CD14-positive monocyte (primary cell): ENCODE data around the gene SASS6. TPM values are rescaled to one million over a fixed set of nuclear protein-coding genes. Genes with fewer than 3 reads are reported as not detected.

Experiments
- DNase-seq, 3 donors: peaks; one replicate each; pipeline ENCODE4 v3.0.0-alpha.2; 2011 to 2022
- H2AFZ ChIP-seq: 2 replicates; pipeline ENCODE4 v1.6.0; 2012; ENCODE audit warnings: mild to moderate bottlenecking, low read depth, low read length, inconsistent platforms; ENCODE audit not compliant: insufficient read depth, poor library complexity, severe bottlenecking
- H3K27ac ChIP-seq, 2 donors: 1 replicate in 1 of 2; 2 replicates in 1 of 2; pipeline ENCODE4 v1.5.1; 2012 to 2013; ENCODE audit warnings: low read length in 2 of 2, control low read depth in 1 of 2, inconsistent platforms in 1 of 2, low read depth in 1 of 2, mild to moderate bottlenecking in 1 of 2
- H3K27me3 ChIP-seq, 2 donors: one replicate each; pipeline versions ENCODE4 v1.6.0 to v1.6.1; 2011 to 2013; ENCODE audit warnings: low read length in 2 of 2; ENCODE audit not compliant: control insufficient read depth in 2 of 2, insufficient read depth in 2 of 2
- H3K36me3 ChIP-seq, 2 donors: replicated peaks in 1 of 2; 1 replicate in 1 of 2; 2 replicates in 1 of 2; pipeline versions ENCODE4 v1.5.1 to v1.6.1; 2012 to 2013; ENCODE audit warnings: low read length in 2 of 2, control low read depth in 1 of 2, inconsistent platforms in 1 of 2, mild to moderate bottlenecking in 1 of 2; ENCODE audit not compliant: insufficient read depth in 2 of 2, control insufficient read depth in 1 of 2
- H3K4me1 ChIP-seq, 2 donors: 1 replicate in 1 of 2; 2 replicates in 1 of 2; pipeline versions ENCODE4 v1.5.1 to v1.6.1; 2012 to 2013; ENCODE audit warnings: low read length in 2 of 2, control low read depth in 1 of 2, inconsistent platforms in 1 of 2, mild to moderate bottlenecking in 1 of 2, moderate library complexity in 1 of 2; ENCODE audit not compliant: insufficient read depth in 2 of 2, control insufficient read depth in 1 of 2
- H3K4me2 ChIP-seq: replicated peaks from 2 replicates; pipeline ENCODE3; 2012; ENCODE audit warnings: low read length, moderate library complexity, mild to moderate bottlenecking; ENCODE audit not compliant: poor library complexity, severe bottlenecking; ENCODE audit errors: extremely low read depth
- H3K4me3 ChIP-seq, 3 experiments: fragments of 200-600 bp in 1 of 3; sonication (generic) in 1 of 3; replicated peaks in 1 of 3; 1 replicate in 2 of 3; 2 replicates in 1 of 3; pipeline ENCODE4 v1.5.1; 2011 to 2013; ENCODE audit warnings: low read length in 3 of 3, mild to moderate bottlenecking in 3 of 3, control low read depth in 2 of 3, low read depth in 2 of 3, inconsistent platforms in 1 of 3, moderate library complexity in 1 of 3
- H3K79me2 ChIP-seq: 2 replicates; pipeline ENCODE4 v1.6.0; 2012; ENCODE audit warnings: mild to moderate bottlenecking, control low read depth, inconsistent platforms, low read length, moderate library complexity; ENCODE audit not compliant: insufficient read depth
- H3K9ac ChIP-seq: 2 replicates; pipeline ENCODE4 v1.6.0; 2017; ENCODE audit warnings: low read length, mild to moderate bottlenecking; ENCODE audit not compliant: insufficient read depth, poor library complexity, severe bottlenecking
- H3K9me3 ChIP-seq, 2 donors: replicated peaks in 1 of 2; 1 replicate in 1 of 2; 2 replicates in 1 of 2; pipeline versions ENCODE4 v1.5.1 to v1.6.1; 2012 to 2013; ENCODE audit warnings: low read length in 2 of 2, control low read depth in 1 of 2; ENCODE audit not compliant: control insufficient read depth in 1 of 2, insufficient read depth in 1 of 2
- H4K20me1 ChIP-seq: 2 replicates; pipeline ENCODE4 v1.6.0; 2012; ENCODE audit warnings: mild to moderate bottlenecking, low read length, control low read depth, moderate library complexity; ENCODE audit not compliant: insufficient read depth
- H3K27ac Mint-ChIP-seq, 7 donors: one replicate each; pipeline ENCODE4 v1.8.0; 2020; ENCODE audit warnings: mild to moderate bottlenecking in 7 of 7, mixed read lengths in 7 of 7, moderate library complexity in 6 of 7, inconsistent platforms in 2 of 7
- H3K27me3 Mint-ChIP-seq, 3 donors: one replicate each; pipeline ENCODE4 v1.8.0; 2021 to 2022; ENCODE audit warnings: low read depth in 3 of 3, mild to moderate bottlenecking in 3 of 3, mixed read lengths in 3 of 3, moderate library complexity in 3 of 3, inconsistent platforms in 1 of 3
- H3K36me3 Mint-ChIP-seq, 2 donors: one replicate each; pipeline ENCODE4 v1.8.0; 2020; ENCODE audit warnings: mixed read lengths in 2 of 2, inconsistent platforms in 1 of 2, mild to moderate bottlenecking in 1 of 2
- H3K4me1 Mint-ChIP-seq: one replicate; pipeline ENCODE4 v1.8.0; 2020; ENCODE audit warnings: mild to moderate bottlenecking, mixed read lengths
- H3K4me3 Mint-ChIP-seq, 2 donors: one replicate each; pipeline ENCODE4 v1.8.0; 2020; ENCODE audit warnings: mild to moderate bottlenecking in 2 of 2, mixed read lengths in 2 of 2, moderate library complexity in 1 of 2
- H3K9me3 Mint-ChIP-seq, 7 donors: one replicate each; pipeline ENCODE4 v1.8.0; 2020 to 2022; ENCODE audit warnings: mixed read lengths in 7 of 7, mild to moderate bottlenecking in 6 of 7, moderate library complexity in 6 of 7, inconsistent platforms in 2 of 7
- WGBS: methylation state at CpG from one replicate; pipeline ENCODE4 v1.1.5; 2013; ENCODE audit warnings: missing lambda C conversion rate; ENCODE audit not compliant: insufficient coverage; 5-methylcytosine and 5-hydroxymethylcytosine counted together
- intact Hi-C, 2 donors: fragments of 100-400 bp; cut with micrococcal nuclease; formaldehyde crosslinking; loops; one replicate each; pipeline versions ENCODE4 v1.15.0 to v1.15.1; 2023
- polyA plus RNA-seq, 3 donors: library from polyadenylated mRNA; depleted of rRNA in 1 of 3; unstranded in 2 of 3; stranded (reverse) in 1 of 3; fragments of 300-500 nt in 2 of 3; fragments of >200 nt in 1 of 3; fragmentation: Illumina TruSeq in 2 of 3; gene quantifications; 1 replicate in 2 of 3; 2 replicates in 1 of 3; pipeline ENCODE4 v1.2.3, GENCODE V29; 2012 to 2021
- TF ChIP-seq, protein P1 (sequence below): fragments of 200-600 bp; IDR thresholded peaks from one replicate; pipeline ENCODE4 v1.8.0; 2022; ENCODE audit warnings: antibody characterized with exemption, mild to moderate bottlenecking

SASS6 gene
- polyA plus RNA-seq, 3 donors: 0.53 to 0.98 (median 0.93) TPM

DNA sequence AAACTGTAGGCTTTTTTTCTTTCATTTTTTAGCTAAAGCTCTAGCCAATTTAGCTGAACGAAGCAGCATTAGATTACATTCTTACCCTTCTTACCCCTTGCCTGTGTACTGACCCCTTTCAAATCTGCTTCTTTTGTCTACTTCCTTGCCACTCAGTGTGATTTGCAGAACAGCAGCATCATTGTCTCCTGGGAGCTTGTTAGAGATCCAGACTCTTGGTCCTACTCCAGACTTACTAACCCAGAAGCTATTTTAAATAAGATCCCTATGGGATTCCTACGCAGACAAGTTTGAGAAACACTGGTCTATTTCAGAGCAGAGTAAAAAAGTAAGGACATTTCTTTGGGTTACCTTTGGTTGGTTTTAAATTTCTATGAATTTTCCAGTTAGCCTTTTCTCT, 31.5 kb upstream of the SASS6 start:
- H3K36me3 ChIP-seq: no peaks in the 10 kb centered on the region
- H3K4me3 ChIP-seq: no peak overlapping the region
- TF ChIP-seq, protein P1, sequence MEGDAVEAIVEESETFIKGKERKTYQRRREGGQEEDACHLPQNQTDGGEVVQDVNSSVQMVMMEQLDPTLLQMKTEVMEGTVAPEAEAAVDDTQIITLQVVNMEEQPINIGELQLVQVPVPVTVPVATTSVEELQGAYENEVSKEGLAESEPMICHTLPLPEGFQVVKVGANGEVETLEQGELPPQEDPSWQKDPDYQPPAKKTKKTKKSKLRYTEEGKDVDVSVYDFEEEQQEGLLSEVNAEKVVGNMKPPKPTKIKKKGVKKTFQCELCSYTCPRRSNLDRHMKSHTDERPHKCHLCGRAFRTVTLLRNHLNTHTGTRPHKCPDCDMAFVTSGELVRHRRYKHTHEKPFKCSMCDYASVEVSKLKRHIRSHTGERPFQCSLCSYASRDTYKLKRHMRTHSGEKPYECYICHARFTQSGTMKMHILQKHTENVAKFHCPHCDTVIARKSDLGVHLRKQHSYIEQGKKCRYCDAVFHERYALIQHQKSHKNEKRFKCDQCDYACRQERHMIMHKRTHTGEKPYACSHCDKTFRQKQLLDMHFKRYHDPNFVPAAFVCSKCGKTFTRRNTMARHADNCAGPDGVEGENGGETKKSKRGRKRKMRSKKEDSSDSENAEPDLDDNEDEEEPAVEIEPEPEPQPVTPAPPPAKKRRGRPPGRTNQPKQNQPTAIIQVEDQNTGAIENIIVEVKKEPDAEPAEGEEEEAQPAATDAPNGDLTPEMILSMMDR: no peak
- no peaks in the 10 kb centered on the region for H3K4me1 ChIP-seq
- H4K20me1 ChIP-seq: no peaks in the 10 kb centered on the region
- H3K9me3 ChIP-seq: no peaks in the 10 kb centered on the region
- peaks cover 0 to 1% (median 0%) of the 10 kb centered on the region in 7 donors for H3K9me3 Mint-ChIP-seq
- H3K79me2 ChIP-seq: no peaks in the 10 kb centered on the region
- WGBS: 89% methylated on average over 1 of the region's 2 CpGs
- no peak overlapping the region for H3K9ac ChIP-seq
- H3K27me3 ChIP-seq: no peaks in the 10 kb centered on the region
- H3K4me2 ChIP-seq: no peak overlapping the region
- DNase-seq: no peak
- intact Hi-C loops: no loop called here
- H3K36me3 Mint-ChIP-seq: no peaks in the 10 kb centered on the region
- H2AFZ ChIP-seq: no peak overlapping the region
- H3K27ac ChIP-seq: no peak overlapping the region
- no peaks in the 10 kb centered on the region for H3K4me1 Mint-ChIP-seq
- no peak overlapping the region for H3K27ac Mint-ChIP-seq
- no peak overlapping the region for H3K4me3 Mint-ChIP-seq
- H3K27me3 Mint-ChIP-seq: peaks cover 0 to 2% (median 0%) of the 10 kb centered on the region in 3 donors

DNA sequence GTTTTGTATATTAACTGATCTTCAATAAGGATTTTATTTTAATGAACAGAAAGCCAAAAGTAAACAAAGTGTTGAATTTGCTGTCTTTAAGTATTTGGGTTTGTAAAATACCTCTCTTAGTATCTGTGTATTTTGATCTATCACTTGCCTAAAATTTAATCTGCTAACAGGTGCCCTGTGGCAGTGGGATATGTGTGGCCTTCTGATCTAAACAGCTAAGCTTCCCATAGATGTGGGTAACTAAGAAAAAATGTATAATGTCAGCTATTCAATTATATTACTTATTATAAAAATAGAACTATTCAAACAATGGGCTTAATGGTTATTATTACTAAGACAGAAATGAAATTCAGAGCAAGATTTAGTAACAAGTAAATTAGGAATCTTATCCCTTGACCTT, 30.2 kb upstream of the SASS6 start:
- intact Hi-C loops: no loop called here
- no peak overlapping the region for H3K4me3 Mint-ChIP-seq
- Histone ChIP-seq H3K4me2 (no peak overlapping the region), H3K9me3 (no peaks in the 10 kb centered on the region), H3K4me1 (no peaks in the 10 kb centered on the region), H3K27me3 (no peaks in the 10 kb centered on the region), H3K9ac (no peak overlapping the region), H2AFZ (no peak overlapping the region), H4K20me1 (no peaks in the 10 kb centered on the region), H3K79me2 (no peaks in the 10 kb centered on the region), H3K36me3 (no peaks in the 10 kb centered on the region), H3K27ac (no peak overlapping the region), H3K4me3 (no peak overlapping the region)
- H3K36me3 Mint-ChIP-seq: no peaks in the 10 kb centered on the region
- no peak overlapping the region for H3K27ac Mint-ChIP-seq
- TF ChIP-seq, protein P1: no peak
- DNase-seq: no peak
- peaks cover 0 to 4% (median 0%) of the 10 kb centered on the region in 7 donors for H3K9me3 Mint-ChIP-seq
- H3K27me3 Mint-ChIP-seq: peaks cover 0 to 2% (median 0%) of the 10 kb centered on the region in 3 donors
- no peaks in the 10 kb centered on the region for H3K4me1 Mint-ChIP-seq
